ENCODE results near the gene MYEOV.

GRCh38 chr11:69298267-69299022, 4.5 kb downstream of the MYEOV start:
- TF ChIP-seq CTCF (IDR thresholded peaks at IDR 0.05) (no peak), ZFX (IDR thresholded peaks at IDR 0.05; ENCODE audit: borderline replicate concordance) (no peak)

Data from 22Rv1 (cell line).